Measurements from ENCODE around the gene DBF4B. TPM values are rescaled to one million over a fixed set of nuclear protein-coding genes. Genes with fewer than 3 reads are reported as not detected.
"Not testable (repeated sequence)": the region's sequence is repeated elsewhere in the genome, so short reads cannot be mapped to it uniquely, and the experiment has no call there.

The DBF4B gene
- total RNA-seq, 2 experiments from 2014 or later = 1.5 TPM

DNA sequence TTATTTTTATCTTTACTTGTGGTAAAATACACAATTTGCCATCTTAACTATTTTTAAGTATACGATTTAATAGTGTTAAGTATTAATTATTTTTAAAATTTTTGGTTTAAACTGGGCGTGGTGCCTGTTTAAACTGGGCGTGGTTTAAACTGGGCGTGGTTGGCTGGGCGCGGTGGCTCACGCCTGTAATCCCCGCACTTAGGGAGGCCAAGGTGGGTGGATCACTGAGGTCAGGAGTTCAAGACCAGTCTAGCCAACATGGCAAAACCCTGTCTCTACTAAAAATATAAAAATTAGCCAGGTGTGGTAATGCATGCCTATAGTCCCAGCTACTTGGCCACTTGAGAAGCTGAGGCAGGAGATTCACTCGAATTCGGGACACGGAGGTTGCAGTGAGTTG, 14.9 kb upstream of the DBF4B start:
- Mint-ChIP-seq H3K36me3 (ENCODE audit: low read depth) (peaks cover 13% of the 10 kb centered on the region), H3K4me1 (ENCODE audit: low read depth) (peaks cover 17% of the 10 kb centered on the region), H3K9me3 (no peaks in the 10 kb centered on the region), H3K27ac (no peak overlapping the region), H3K27me3 (no peaks in the 10 kb centered on the region), H3K4me3 (no peak overlapping the region)
- H3K27ac ChIP-seq (ENCODE audit: low read depth in 1 of 2, low read length in 2 of 2) = no peak overlapping the region
- no peaks in the 10 kb centered on the region for H3K9me3 ChIP-seq (ENCODE audit: control insufficient read depth in 1 of 2, insufficient read depth in 1 of 2, low read length in 2 of 2)
- intact Hi-C loops (cut with DNase I, micrococcal nuclease) = no loop called here
- ATAC-seq (ENCODE audit: poor library complexity) (no peak), DNase-seq (no peak)
- TF ChIP-seq, protein P1, sequence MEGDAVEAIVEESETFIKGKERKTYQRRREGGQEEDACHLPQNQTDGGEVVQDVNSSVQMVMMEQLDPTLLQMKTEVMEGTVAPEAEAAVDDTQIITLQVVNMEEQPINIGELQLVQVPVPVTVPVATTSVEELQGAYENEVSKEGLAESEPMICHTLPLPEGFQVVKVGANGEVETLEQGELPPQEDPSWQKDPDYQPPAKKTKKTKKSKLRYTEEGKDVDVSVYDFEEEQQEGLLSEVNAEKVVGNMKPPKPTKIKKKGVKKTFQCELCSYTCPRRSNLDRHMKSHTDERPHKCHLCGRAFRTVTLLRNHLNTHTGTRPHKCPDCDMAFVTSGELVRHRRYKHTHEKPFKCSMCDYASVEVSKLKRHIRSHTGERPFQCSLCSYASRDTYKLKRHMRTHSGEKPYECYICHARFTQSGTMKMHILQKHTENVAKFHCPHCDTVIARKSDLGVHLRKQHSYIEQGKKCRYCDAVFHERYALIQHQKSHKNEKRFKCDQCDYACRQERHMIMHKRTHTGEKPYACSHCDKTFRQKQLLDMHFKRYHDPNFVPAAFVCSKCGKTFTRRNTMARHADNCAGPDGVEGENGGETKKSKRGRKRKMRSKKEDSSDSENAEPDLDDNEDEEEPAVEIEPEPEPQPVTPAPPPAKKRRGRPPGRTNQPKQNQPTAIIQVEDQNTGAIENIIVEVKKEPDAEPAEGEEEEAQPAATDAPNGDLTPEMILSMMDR (IDR thresholded peaks at IDR 0.05) = no peak
- ChIA-PET CTCF (no interaction called here), POLR2A (interaction anchor here (1.2 kb wide), 1 partner anchor 14 kb away, joined by 3 read pairs; the partner anchor contains the start of gene DBF4B)
- no peak overlapping the region for H3K4me3 ChIP-seq (ENCODE audit: low read length)
- H3K36me3 ChIP-seq (ENCODE audit: insufficient read depth, low read length) = no peaks in the 10 kb centered on the region
- no peaks in the 10 kb centered on the region for H3K27me3 ChIP-seq (ENCODE audit: control insufficient read depth in 1 of 2, insufficient read depth in 2 of 2, low read length in 2 of 2)
- H3K4me1 ChIP-seq (ENCODE audit: insufficient read depth, low read length) = peaks cover 22% of the 10 kb centered on the region

DNA sequence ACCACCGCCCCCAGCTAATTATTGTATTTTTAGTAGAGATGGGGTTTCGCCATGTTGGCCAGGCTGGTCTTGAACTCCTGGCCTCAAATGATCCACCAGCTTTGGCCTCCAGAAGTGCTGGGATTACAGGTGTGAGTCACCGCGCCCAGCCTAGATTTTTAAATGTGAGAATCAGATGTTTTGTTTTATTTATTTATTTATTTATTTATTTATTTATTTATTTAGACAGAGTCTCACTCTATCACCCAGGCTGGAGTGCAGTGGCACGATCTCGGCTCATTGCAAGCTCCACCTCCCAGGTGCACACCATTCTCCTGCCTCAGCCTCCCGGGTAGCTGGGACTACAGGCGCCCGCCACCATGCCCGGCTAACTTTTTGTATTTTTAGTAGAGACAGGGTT, 8.2 kb upstream of the DBF4B start:
- POLR2A ChIA-PET = not testable (repeated sequence)

DNA sequence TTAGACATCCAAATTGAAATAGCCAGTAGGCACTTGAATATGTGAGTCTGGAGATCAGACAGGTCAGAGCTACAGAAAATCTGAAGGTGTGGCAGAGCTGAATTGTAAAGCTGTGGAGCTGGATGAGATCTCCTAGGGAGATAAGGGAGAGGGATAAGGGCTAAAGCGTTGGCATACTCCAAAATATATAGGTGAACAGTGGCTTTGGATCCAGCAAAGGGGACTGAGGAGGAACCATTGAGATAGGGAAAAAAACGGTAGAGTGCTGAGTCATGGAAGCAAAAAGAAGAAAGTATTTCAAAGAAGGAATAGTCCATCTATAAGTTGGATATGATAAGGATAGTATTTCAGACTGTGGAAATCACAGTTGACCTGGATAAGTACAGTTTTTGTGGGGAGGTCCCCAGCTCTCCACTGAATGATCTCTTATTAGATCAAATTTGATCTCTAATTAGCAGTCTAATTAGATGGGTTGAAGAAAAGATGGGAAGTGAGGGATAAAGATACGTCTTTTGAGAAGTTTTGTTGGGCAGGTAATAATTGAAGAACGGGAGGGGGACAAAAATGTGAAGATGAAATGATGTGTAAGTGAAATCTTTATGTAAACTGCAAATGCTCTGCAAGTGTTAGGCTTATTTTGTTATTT, 587 bp upstream of the DBF4B start:
- no peak overlapping the region for H3K4me3 Mint-ChIP-seq
- Histone ChIP-seq H3K4me3 (ENCODE audit: low read length) (peak overlapping the region; percentile 71), H3K27ac (ENCODE audit: low read depth in 1 of 2, low read length in 2 of 2) (no peak overlapping the region), H3K36me3 (ENCODE audit: insufficient read depth, low read length) (no peaks in the 10 kb centered on the region), H3K27me3 (ENCODE audit: control insufficient read depth in 1 of 2, insufficient read depth in 2 of 2, low read length in 2 of 2) (no peaks in the 10 kb centered on the region), H3K4me1 (ENCODE audit: insufficient read depth, low read length) (peaks cover 10% of the 10 kb centered on the region), H3K9me3 (ENCODE audit: control insufficient read depth in 1 of 2, insufficient read depth in 1 of 2, low read length in 2 of 2) (no peaks in the 10 kb centered on the region)
- no peaks in the 10 kb centered on the region for H3K9me3 Mint-ChIP-seq
- ATAC-seq (ENCODE audit: poor library complexity) (no peak), DNase-seq (no peak)
- H3K36me3 Mint-ChIP-seq (ENCODE audit: low read depth) = no peaks in the 10 kb centered on the region
- H3K27me3 Mint-ChIP-seq = peaks cover 14% of the 10 kb centered on the region
- intact Hi-C loops (cut with DNase I, micrococcal nuclease) = loop anchor here (1.0 kb wide), 1 partner anchor 19 kb away; the partner anchor contains the start of gene CCDC43 (in 2 of the 2)
- CTCF ChIA-PET = no interaction called here
- H3K4me1 Mint-ChIP-seq (ENCODE audit: low read depth) = no peaks in the 10 kb centered on the region
- POLR2A ChIA-PET = interaction anchor here (0.6 to 3.8 kb wide), 8 partner anchors 14 to 609 kb away, joined by 3 to 33 read pairs (median 3); partner anchors contain the start of genes CCDC43, HEXIM2, MAP3K14 and MEIOC
- no peak overlapping the region for H3K27ac Mint-ChIP-seq
- TF ChIP-seq, protein P1 (IDR thresholded peaks at IDR 0.05) = no peak

More for the DNA sequence above, 8.2 kb upstream of the DBF4B start:
- H3K27me3 Mint-ChIP-seq; H3K36me3 Mint-ChIP-seq (ENCODE audit: low read depth); DNase-seq; H3K36me3 ChIP-seq (ENCODE audit: insufficient read depth, low read length); H3K27me3 ChIP-seq (ENCODE audit: control insufficient read depth in 1 of 2, insufficient read depth in 2 of 2, low read length in 2 of 2); ATAC-seq (ENCODE audit: poor library complexity); H3K27ac ChIP-seq (ENCODE audit: low read depth in 1 of 2, low read length in 2 of 2); H3K4me1 ChIP-seq (ENCODE audit: insufficient read depth, low read length); intact Hi-C loops (cut with DNase I, micrococcal nuclease); H3K4me1 Mint-ChIP-seq (ENCODE audit: low read depth); H3K9me3 ChIP-seq (ENCODE audit: control insufficient read depth in 1 of 2, insufficient read depth in 1 of 2, low read length in 2 of 2); H3K27ac Mint-ChIP-seq; H3K4me3 Mint-ChIP-seq; H3K9me3 Mint-ChIP-seq; CTCF ChIA-PET; H3K4me3 ChIP-seq (ENCODE audit: low read length): not testable (repeated sequence)

DNA sequence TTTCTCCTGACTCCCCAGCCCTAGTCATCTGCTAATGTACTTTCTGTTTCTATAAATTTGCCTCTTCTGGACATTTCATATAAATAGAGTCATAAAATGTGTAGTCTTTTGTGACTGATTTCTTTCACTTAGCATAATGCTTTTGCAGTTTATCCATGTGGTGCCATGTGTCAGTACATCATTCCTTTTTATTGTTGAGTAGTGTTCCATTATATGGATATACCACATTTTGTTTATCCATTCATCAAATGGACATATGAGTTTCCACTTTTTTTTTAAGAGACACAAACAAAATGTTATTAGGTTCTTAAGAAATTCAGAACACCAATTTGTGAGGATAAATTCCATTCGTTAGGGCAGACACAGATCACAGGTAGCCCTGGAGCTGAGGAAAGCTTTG, 11.0 kb downstream of the DBF4B start:
- Histone ChIP-seq H3K9me3 (ENCODE audit: control insufficient read depth in 1 of 2, insufficient read depth in 1 of 2, low read length in 2 of 2) (no peaks in the 10 kb centered on the region), H3K36me3 (ENCODE audit: insufficient read depth, low read length) (peaks cover 2% of the 10 kb centered on the region), H3K4me3 (ENCODE audit: low read length) (no peak overlapping the region), H3K27ac (ENCODE audit: low read depth in 1 of 2, low read length in 2 of 2) (no peak overlapping the region), H3K4me1 (ENCODE audit: insufficient read depth, low read length) (no peaks in the 10 kb centered on the region), H3K27me3 (ENCODE audit: control insufficient read depth in 1 of 2, insufficient read depth in 2 of 2, low read length in 2 of 2) (no peaks in the 10 kb centered on the region)
- ChIA-PET CTCF (no interaction called here), POLR2A (no interaction called here)
- no peak for ATAC-seq (ENCODE audit: poor library complexity)
- Mint-ChIP-seq H3K4me3 (no peak overlapping the region), H3K36me3 (ENCODE audit: low read depth) (no peaks in the 10 kb centered on the region), H3K4me1 (ENCODE audit: low read depth) (no peaks in the 10 kb centered on the region), H3K9me3 (no peaks in the 10 kb centered on the region), H3K27ac (no peak overlapping the region), H3K27me3 (no peaks in the 10 kb centered on the region)
- DNase-seq = no peak
- intact Hi-C loops (cut with DNase I, micrococcal nuclease) = no loop called here
- TF ChIP-seq, protein P1 (IDR thresholded peaks at IDR 0.05) = no peak
